ENCODE measurements around the gene PPDPF.

DNA sequence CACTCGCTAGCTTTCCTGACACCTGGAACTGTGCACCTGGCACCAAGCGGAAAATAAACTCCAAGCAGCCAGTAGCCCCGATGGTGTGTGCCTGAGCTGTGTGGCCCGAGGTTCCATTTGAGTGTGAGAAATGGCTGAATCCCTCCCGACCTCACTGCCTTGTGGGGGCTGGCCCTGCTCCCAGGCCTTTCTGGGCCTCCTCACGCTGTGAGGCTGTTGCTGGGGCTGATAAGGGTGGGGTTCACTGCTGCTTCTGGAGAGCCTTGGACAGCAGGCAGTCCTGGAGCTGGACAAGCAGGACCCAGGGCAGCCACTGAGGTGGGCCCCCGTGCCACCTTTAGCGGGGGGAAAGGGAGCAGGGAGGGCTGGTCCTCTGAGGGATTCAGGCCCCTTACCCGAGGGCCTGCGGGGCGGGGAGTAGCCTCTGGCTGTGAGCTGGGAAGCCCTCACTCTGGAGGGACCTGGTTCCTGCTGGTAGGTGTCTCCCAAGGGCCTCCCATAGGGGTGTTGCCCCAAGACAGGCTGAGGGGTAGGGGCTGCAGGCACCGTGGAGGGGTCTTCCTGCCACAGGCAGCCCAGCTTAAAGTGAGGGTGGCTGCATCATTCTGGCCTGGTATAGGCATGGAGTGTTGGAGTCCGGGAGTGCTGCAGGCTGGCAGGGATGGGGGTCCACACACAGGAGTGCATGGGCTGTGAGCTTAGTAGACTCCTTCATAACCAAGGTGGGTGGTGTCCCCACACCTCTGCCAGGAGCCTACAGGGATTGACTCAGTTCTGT is 1.7 kb downstream of the PPDPF start:
- TF ChIP-seq, protein P1, sequence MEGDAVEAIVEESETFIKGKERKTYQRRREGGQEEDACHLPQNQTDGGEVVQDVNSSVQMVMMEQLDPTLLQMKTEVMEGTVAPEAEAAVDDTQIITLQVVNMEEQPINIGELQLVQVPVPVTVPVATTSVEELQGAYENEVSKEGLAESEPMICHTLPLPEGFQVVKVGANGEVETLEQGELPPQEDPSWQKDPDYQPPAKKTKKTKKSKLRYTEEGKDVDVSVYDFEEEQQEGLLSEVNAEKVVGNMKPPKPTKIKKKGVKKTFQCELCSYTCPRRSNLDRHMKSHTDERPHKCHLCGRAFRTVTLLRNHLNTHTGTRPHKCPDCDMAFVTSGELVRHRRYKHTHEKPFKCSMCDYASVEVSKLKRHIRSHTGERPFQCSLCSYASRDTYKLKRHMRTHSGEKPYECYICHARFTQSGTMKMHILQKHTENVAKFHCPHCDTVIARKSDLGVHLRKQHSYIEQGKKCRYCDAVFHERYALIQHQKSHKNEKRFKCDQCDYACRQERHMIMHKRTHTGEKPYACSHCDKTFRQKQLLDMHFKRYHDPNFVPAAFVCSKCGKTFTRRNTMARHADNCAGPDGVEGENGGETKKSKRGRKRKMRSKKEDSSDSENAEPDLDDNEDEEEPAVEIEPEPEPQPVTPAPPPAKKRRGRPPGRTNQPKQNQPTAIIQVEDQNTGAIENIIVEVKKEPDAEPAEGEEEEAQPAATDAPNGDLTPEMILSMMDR (conservative IDR thresholded peaks at IDR 0.05) = no peak
- no peak for TF ChIP-seq EZH2 (IDR thresholded peaks at IDR 0.05; ENCODE audit: low read depth)

All from PC-9 (cell line).